SU-DHL-6 (cell line): ENCODE measurements around the gene FAM83D.

Source experiments
- H2AFZ ChIP-seq: fragments of 200-600 bp; sonication (generic); 2 replicates; pipeline ENCODE4 v1.6.1; 2014; ENCODE audit warnings: low read depth, mild to moderate bottlenecking, moderate library complexity, mixed read lengths, antibody characterized with exemption, low read length; ENCODE audit not compliant: severe bottlenecking
- H3F3A ChIP-seq: fragments of 200-600 bp; shearing (Covaris generic); 2 replicates; pipeline ENCODE4 v1.6.0; 2016; ENCODE audit warnings: antibody characterized with exemption, mild to moderate bottlenecking; ENCODE audit not compliant: insufficient read depth
- H3K27ac ChIP-seq: fragments of 200-600 bp; sonication (generic); 2 replicates; pipeline ENCODE4 v1.5.1; 2016; ENCODE audit warnings: low read depth, mild to moderate bottlenecking, low read length, moderate library complexity, mixed read lengths
- H3K27me3 ChIP-seq: fragments of 200-600 bp; sonication (generic), shearing (Covaris generic); 2 replicates; pipeline ENCODE4 v1.6.0; 2014; ENCODE audit warnings: mild to moderate bottlenecking, low read length
- H3K36me3 ChIP-seq: fragments of 200-600 bp; sonication (generic); 2 replicates; pipeline ENCODE4 v1.6.1; 2014; ENCODE audit warnings: mild to moderate bottlenecking, low read length, mixed read lengths
- H3K4me2 ChIP-seq: fragments of 300-600, 200-600 bp; shearing (Covaris generic), sonication (generic); 2 replicates; pipeline ENCODE4 v1.6.0; 2014; ENCODE audit warnings: low read length, low read depth, mild to moderate bottlenecking; ENCODE audit not compliant: poor library complexity, severe bottlenecking
- H3K4me3 ChIP-seq: fragments of 200-600 bp; sonication (generic); 2 replicates; pipeline ENCODE4 v1.5.1; 2014; ENCODE audit warnings: antibody characterized with exemption, low read length, mild to moderate bottlenecking, mixed read lengths; ENCODE audit not compliant: insufficient read depth, poor library complexity, severe bottlenecking
- H3K79me2 ChIP-seq: fragments of 200-600 bp; sonication (generic); 2 replicates; pipeline ENCODE4 v1.6.1; 2014; ENCODE audit warnings: mild to moderate bottlenecking, low read length, moderate library complexity; ENCODE audit not compliant: insufficient read depth
- H3K9ac ChIP-seq: fragments of 200-600 bp; sonication (generic); 2 replicates; pipeline ENCODE4 v1.7.0; 2014; ENCODE audit warnings: mild to moderate bottlenecking, low read length
- H3K9me2 ChIP-seq: fragments of 200-600 bp; sonication (generic); replicated peaks from 2 replicates; pipeline ENCODE4 v1.6.1; 2014; ENCODE audit warnings: low read length; ENCODE audit not compliant: insufficient read depth
- H3K9me3 ChIP-seq: fragments of 200-600 bp; sonication (generic); 2 replicates; pipeline ENCODE4 v1.6.1; 2014; ENCODE audit warnings: low read length, mixed read lengths; ENCODE audit not compliant: insufficient read depth
- H4K20me1 ChIP-seq: fragments of 200-600 bp; sonication (generic); 2 replicates; pipeline ENCODE4 v1.6.1; 2014; ENCODE audit warnings: low read depth, mild to moderate bottlenecking, antibody characterized with exemption, low read length, moderate library complexity, mixed read lengths
- EZH2phosphoT487 ChIP-seq: fragments of 200-600 bp; sonication (generic), shearing (Covaris generic); conservative IDR thresholded peaks from 2 replicates; pipeline ENCODE4 v1.6.1; 2018; ENCODE audit warnings: mild to moderate bottlenecking, antibody characterized with exemption, low read length, moderate library complexity, mixed read lengths
- TF ChIP-seq, protein P1 (sequence below): fragments of 200-600 bp; sonication (generic); IDR thresholded peaks from one replicate; pipeline ENCODE4 v1.5.1; 2017; ENCODE audit warnings: antibody characterized with exemption, mild to moderate bottlenecking, low read length, moderate library complexity; ENCODE audit not compliant: insufficient read depth, poor library complexity, severe bottlenecking

Gene FAM83D

GRCh38 chr20:38880952-38881735 lies 45.1 kb upstream of the FAM83D start:
- Histone ChIP-seq H3K9me3 (no peaks in the 10 kb centered on the region), H3K4me2 (peak overlapping the region; percentile 50), H3F3A (peaks cover 50% of the 10 kb centered on the region), H3K9me2 (no peaks in the 10 kb centered on the region), H2AFZ (no peak overlapping the region), H3K79me2 (peaks cover 93% of the 10 kb centered on the region), H4K20me1 (no peaks in the 10 kb centered on the region), H3K9ac (peak overlapping the region; percentile 50), H3K4me3 (peak overlapping the region; percentile 0), H3K27ac (peak overlapping the region; percentile 99), H3K27me3 (no peaks in the 10 kb centered on the region), H3K36me3 (no peaks in the 10 kb centered on the region)
- TF ChIP-seq EZH2phosphoT487, result no peak
- TF ChIP-seq, protein P1, sequence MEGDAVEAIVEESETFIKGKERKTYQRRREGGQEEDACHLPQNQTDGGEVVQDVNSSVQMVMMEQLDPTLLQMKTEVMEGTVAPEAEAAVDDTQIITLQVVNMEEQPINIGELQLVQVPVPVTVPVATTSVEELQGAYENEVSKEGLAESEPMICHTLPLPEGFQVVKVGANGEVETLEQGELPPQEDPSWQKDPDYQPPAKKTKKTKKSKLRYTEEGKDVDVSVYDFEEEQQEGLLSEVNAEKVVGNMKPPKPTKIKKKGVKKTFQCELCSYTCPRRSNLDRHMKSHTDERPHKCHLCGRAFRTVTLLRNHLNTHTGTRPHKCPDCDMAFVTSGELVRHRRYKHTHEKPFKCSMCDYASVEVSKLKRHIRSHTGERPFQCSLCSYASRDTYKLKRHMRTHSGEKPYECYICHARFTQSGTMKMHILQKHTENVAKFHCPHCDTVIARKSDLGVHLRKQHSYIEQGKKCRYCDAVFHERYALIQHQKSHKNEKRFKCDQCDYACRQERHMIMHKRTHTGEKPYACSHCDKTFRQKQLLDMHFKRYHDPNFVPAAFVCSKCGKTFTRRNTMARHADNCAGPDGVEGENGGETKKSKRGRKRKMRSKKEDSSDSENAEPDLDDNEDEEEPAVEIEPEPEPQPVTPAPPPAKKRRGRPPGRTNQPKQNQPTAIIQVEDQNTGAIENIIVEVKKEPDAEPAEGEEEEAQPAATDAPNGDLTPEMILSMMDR, result no peak

DNA sequence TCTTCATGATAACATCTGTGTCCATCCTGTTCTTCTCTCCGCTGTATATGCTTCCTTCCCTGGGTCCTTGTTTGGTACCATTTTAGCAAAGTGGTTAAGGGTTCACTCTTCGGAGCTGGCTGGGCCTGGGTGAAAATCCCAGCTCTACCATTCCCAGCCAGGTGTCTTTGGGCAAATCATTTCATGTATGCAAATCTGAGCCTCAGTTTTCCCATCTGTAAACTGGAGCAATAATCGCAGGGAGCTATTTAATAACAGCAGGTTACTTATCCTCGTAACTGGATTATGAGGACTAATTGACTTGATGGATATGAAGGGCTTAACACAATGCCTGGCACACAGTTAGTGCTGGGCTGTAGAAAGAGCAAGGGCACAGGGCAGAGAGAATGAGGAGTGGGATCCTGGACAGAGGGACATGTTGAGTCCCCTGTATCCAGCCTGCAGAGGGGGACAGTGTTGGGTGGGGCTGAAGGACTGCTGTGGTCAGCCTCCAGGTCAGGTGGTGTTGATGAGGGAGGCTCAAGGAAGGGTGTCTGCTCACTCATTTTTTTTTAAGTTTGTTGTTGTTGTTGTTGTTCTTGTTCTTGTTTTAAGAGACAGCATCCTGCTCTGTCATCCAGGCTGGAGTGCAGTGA lies 44.3 kb upstream of the FAM83D start:
- no peaks in the 10 kb centered on the region for H3K9me3 ChIP-seq
- H3K36me3 ChIP-seq, result no peaks in the 10 kb centered on the region
- H3K4me3 ChIP-seq, result peak overlapping the region; percentile 0
- no peak overlapping the region for H2AFZ ChIP-seq
- no peaks in the 10 kb centered on the region for H3K27me3 ChIP-seq
- H3F3A ChIP-seq, result peaks cover 42% of the 10 kb centered on the region
- peaks cover 93% of the 10 kb centered on the region for H3K79me2 ChIP-seq
- peak overlapping the region; percentile 99 for H3K27ac ChIP-seq
- H3K9ac ChIP-seq, result peak overlapping the region; percentile 50
- peak overlapping the region; percentile 50 for H3K4me2 ChIP-seq
- TF ChIP-seq EZH2phosphoT487, result no peak
- TF ChIP-seq, protein P1, result no peak
- no peaks in the 10 kb centered on the region for H3K9me2 ChIP-seq
- no peaks in the 10 kb centered on the region for H4K20me1 ChIP-seq

DNA sequence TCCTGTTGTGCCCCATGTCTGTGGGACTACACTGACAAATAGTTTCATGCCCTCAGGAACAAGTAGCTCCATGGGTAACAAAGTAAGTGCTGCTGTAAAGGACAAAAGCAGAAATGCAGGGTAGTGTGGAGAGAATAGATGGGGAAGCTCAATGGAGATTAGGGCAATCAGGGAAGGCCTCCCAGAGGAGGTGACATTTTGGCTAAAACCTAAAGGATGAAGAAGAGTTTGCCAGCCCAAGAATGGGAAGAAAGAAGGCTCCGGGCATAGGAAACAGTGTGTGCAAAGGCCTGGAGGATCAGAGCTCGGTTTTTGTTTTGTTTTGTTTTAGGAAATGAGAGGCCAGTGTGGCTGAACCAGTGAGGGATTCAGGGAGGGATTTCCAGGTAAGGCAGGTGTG lies 43.6 kb upstream of the FAM83D start:
- H3F3A ChIP-seq, result peaks cover 40% of the 10 kb centered on the region
- no peak overlapping the region for H2AFZ ChIP-seq
- peak overlapping the region; percentile 99 for H3K27ac ChIP-seq
- peak overlapping the region; percentile 21 for H3K4me3 ChIP-seq
- peak overlapping the region; percentile 50 for H3K9ac ChIP-seq
- TF ChIP-seq EZH2phosphoT487, result no peak
- TF ChIP-seq, protein P1, result no peak
- peaks cover 93% of the 10 kb centered on the region for H3K79me2 ChIP-seq
- no peaks in the 10 kb centered on the region for H4K20me1 ChIP-seq
- no peaks in the 10 kb centered on the region for H3K9me2 ChIP-seq
- H3K36me3 ChIP-seq, result no peaks in the 10 kb centered on the region
- no peaks in the 10 kb centered on the region for H3K9me3 ChIP-seq
- H3K27me3 ChIP-seq, result no peaks in the 10 kb centered on the region
- peak overlapping the region; percentile 50 for H3K4me2 ChIP-seq
